Kidney (tissue), 14 donors: ENCODE measurements around the gene LHX1. TPM values are rescaled to one million over a fixed set of nuclear protein-coding genes. Genes with fewer than 3 reads are reported as not detected.

Source experiments
- DNase-seq, 5 donors: peaks; one replicate each; pipeline ENCODE4 v3.0.0-alpha.2; 2013 to 2020
- FAIRE-seq: peaks from 2 replicates; lab custom pipeline; 2012; peaks lifted over from hg19 to GRCh38; lab: Jason Lieb, UNC
- H3K27ac ChIP-seq, 2 donors: one replicate each; pipeline ENCODE4 v1.7.0; 2013; ENCODE audit warnings: low read depth in 2 of 2, low read length in 2 of 2, inconsistent platforms in 1 of 2
- H3K27me3 ChIP-seq: one replicate; pipeline ENCODE4 v1.7.1; 2013; ENCODE audit warnings: low read length, inconsistent platforms; ENCODE audit not compliant: control insufficient read depth, insufficient read depth
- H3K36me3 ChIP-seq, 3 donors: one replicate each; pipeline versions ENCODE4 v1.7.0 to v1.7.1; 2013; ENCODE audit warnings: low read length in 3 of 3, control low read depth in 1 of 3, inconsistent platforms in 1 of 3; ENCODE audit not compliant: insufficient read depth in 3 of 3, control insufficient read depth in 2 of 3
- H3K4me1 ChIP-seq, 3 donors: one replicate each; pipeline versions ENCODE4 v1.7.0 to v1.7.1; 2013; ENCODE audit warnings: low read length in 3 of 3, inconsistent platforms in 1 of 3, low read depth in 1 of 3; ENCODE audit not compliant: control insufficient read depth in 2 of 3, insufficient read depth in 2 of 3
- H3K4me3 ChIP-seq, 3 donors: one replicate each; pipeline versions ENCODE4 v1.7.0 to v1.8.1; 2013; ENCODE audit warnings: low read length in 3 of 3, control low read depth in 1 of 3, inconsistent platforms in 1 of 3
- H3K9ac ChIP-seq, 3 donors: one replicate each; pipeline versions ENCODE4 v1.7.0 to v1.7.1; 2013; ENCODE audit warnings: low read length in 3 of 3, control low read depth in 1 of 3, inconsistent platforms in 1 of 3
- H3K9me3 ChIP-seq, 3 donors: one replicate each; pipeline versions ENCODE4 v1.7.0 to v1.7.1; 2013; ENCODE audit warnings: low read length in 3 of 3, control low read depth in 1 of 3, inconsistent platforms in 1 of 3; ENCODE audit not compliant: control insufficient read depth in 2 of 3, insufficient read depth in 1 of 3
- intact Hi-C: fragments of 100-400 bp; cut with DNase I; formaldehyde crosslinking; loops from one replicate; pipeline ENCODE4 v1.11.1; 2022
- polyA plus RNA-seq: library from polyadenylated mRNA; stranded (reverse); fragments of 350-450 nt; fragmentation: Illumina TruSeq; extraction: RNeasy Lipid Tissue Mini Kit (QIAGEN cat#74804); gene quantifications from one replicate; pipeline ENCODE4 v1.2.3, GENCODE V29; 2014; ENCODE audit warnings: low read depth, low replicate concordance; ENCODE audit not compliant: insufficient read depth
- total RNA-seq: library from RNA; stranded (reverse); fragmentation: NEBNext Ultra II Directional; extraction: Animal tissue kit (Norgen Biotek cat#: 25700); gene quantifications from one replicate; pipeline ENCODE4 v1.2.1, GENCODE V29; 2021
- TF ChIP-seq, protein P1 (sequence below): IDR thresholded peaks from 3 replicates; pipeline ENCODE4 v1.5.1; 2012; ENCODE audit warnings: mild to moderate bottlenecking, moderate library complexity, borderline replicate concordance; ENCODE audit not compliant: insufficient read depth; ENCODE audit errors: extremely low read depth
- donor health status: control.
- donor health status: control.
- donor health status: control.
- donor health status: control.
- donor health status: control.
- donor health status: DM: yes; HTN: yes; CAD: no.
- donor health status: Normal renal cell carcinoma (clear cell type).

The LHX1 gene
- total and polyA plus RNA-seq, 2 donors from 2014 or later: 10.6 to 18.4 TPM

DNA sequence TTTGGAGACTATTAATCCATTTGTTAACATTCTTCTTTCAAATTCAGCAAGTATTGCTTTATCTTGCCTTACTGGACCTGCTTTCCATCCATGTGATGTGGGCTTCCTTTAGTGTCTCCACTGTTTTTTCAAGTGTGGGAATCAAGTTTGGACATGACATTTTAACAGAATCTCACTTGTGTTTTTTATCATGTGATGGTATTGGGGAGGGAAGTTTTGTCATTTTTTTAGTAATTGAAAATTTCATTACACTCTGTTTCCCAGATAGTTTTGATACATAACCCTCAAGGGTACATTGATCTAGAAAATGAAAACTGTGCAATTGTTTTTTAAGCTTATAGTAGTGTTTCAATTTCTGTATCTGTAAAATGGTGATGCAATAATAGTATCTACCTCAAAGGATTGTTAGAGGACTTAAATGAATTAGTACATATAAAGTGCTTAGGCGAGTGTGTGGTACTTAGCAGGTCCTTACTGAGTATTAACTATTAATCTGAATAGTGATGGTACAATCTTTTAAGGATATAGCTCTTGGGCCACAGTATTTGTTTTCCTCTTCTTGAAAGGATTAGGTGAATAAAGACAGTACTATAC lies 38.7 kb downstream of the LHX1 start:
- no peak overlapping the region for H3K9ac ChIP-seq
- H3K4me1 ChIP-seq: peaks cover 2 to 11% (median 2%) of the 10 kb centered on the region in 3 donors
- H3K27me3 ChIP-seq: no peaks in the 10 kb centered on the region
- DNase-seq (no peak), FAIRE-seq (no peak)
- no peaks in the 10 kb centered on the region for H3K9me3 ChIP-seq
- intact Hi-C loops: no loop called here
- H3K36me3 ChIP-seq: no peaks in the 10 kb centered on the region
- TF ChIP-seq, protein P1, sequence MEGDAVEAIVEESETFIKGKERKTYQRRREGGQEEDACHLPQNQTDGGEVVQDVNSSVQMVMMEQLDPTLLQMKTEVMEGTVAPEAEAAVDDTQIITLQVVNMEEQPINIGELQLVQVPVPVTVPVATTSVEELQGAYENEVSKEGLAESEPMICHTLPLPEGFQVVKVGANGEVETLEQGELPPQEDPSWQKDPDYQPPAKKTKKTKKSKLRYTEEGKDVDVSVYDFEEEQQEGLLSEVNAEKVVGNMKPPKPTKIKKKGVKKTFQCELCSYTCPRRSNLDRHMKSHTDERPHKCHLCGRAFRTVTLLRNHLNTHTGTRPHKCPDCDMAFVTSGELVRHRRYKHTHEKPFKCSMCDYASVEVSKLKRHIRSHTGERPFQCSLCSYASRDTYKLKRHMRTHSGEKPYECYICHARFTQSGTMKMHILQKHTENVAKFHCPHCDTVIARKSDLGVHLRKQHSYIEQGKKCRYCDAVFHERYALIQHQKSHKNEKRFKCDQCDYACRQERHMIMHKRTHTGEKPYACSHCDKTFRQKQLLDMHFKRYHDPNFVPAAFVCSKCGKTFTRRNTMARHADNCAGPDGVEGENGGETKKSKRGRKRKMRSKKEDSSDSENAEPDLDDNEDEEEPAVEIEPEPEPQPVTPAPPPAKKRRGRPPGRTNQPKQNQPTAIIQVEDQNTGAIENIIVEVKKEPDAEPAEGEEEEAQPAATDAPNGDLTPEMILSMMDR: no peak
- no peak overlapping the region for H3K4me3 ChIP-seq
- no peak overlapping the region for H3K27ac ChIP-seq

DNA sequence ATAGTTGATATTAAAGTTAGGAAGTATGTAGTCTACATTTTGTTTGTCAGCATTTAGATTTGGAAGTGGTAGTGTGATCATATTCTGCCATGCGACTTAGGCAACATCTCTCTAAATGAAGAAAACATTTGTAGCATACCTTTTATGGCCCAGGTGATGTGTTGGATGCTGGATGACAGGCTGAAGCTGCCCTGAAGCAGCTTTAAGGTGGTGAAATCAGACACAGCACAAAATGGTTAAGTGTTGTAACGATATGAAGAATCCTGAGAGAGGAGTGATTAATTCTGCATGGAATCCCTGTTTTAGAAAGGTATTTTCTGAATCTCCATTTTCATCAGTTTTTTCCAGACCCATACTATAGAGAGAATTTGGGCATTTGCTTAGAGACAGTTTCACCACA lies 39.8 kb downstream of the LHX1 start:
- Histone ChIP-seq H3K9me3 (no peaks in the 10 kb centered on the region), H3K36me3 (no peaks in the 10 kb centered on the region), H3K4me3 (no peak overlapping the region), H3K27me3 (no peaks in the 10 kb centered on the region), H3K27ac (no peak overlapping the region), H3K4me1 (peaks cover 2 to 6% (median 2%) of the 10 kb centered on the region in 3 donors), H3K9ac (no peak overlapping the region)
- intact Hi-C loops: no loop called here
- TF ChIP-seq, protein P1: no peak
- DNase-seq (no peak), FAIRE-seq (no peak)

DNA sequence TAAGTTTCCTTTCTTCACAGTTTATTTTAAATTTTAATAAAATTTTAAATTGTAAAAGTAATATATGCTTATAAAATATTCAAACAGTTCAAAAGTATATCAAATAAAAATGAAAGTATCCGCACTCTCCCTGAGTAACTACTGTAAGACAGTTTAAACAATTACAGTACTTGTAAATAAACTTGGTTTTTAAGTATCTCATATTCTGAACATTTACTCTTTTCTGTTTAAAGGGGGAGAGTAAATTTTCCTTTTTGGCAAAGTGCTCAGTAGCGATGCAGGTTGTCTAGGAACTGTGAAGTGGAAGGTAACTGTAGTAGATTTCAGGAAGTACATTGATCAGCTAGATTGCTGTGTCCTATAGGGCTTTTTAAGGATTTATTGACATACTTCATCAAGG lies 40.3 kb downstream of the LHX1 start:
- H3K4me1 ChIP-seq: peaks cover 2 to 5% (median 2%) of the 10 kb centered on the region in 3 donors
- H3K9me3 ChIP-seq: no peaks in the 10 kb centered on the region
- DNase-seq: no peak
- TF ChIP-seq, protein P1: no peak
- H3K36me3 ChIP-seq: no peaks in the 10 kb centered on the region
- no peak for FAIRE-seq
- no peak overlapping the region for H3K9ac ChIP-seq
- H3K27me3 ChIP-seq: no peaks in the 10 kb centered on the region
- no peak overlapping the region for H3K27ac ChIP-seq
- intact Hi-C loops: no loop called here
- H3K4me3 ChIP-seq: no peak overlapping the region
